ENCODE measurements around the gene GPR119.
"Not testable (repeated sequence)": the region's sequence is repeated elsewhere in the genome, so short reads cannot be mapped to it uniquely, and the experiment has no call there.

The GPR119 gene

GRCh38 chrX:130385520-130385919 is at the start of gene GPR119:
Gene GPR119, minus strand, starts transcription at chrX:130385674. Its CDS starts 227 bp downstream, at chrX:130385447.
- no peak for DNase-seq

GRCh38 chrX:130429236-130429635 is 43.8 kb upstream of the GPR119 start:
- not testable (repeated sequence) for DNase-seq

- no peak for DNase-seq
These were observed 41.1 kb upstream of the GPR119 start for GRCh38 chrX:130426531-130426930.

GRCh38 chrX:130419263-130419662 is 33.8 kb upstream of the GPR119 start:
- no peak for DNase-seq

- DNase-seq: no peak
These were observed 33.3 kb upstream of the GPR119 start for GRCh38 chrX:130418740-130419139.

- no peak for DNase-seq
These were observed 32.6 kb upstream of the GPR119 start for GRCh38 chrX:130418066-130418465.

GRCh38 chrX:130416785-130417184 is 31.3 kb upstream of the GPR119 start:
- DNase-seq: no peak

GRCh38 chrX:130415201-130415600 is 29.7 kb upstream of the GPR119 start:
- no peak for DNase-seq

GRCh38 chrX:130414800-130415199 is 29.3 kb upstream of the GPR119 start:
- DNase-seq: no peak

- DNase-seq: no peak
These were observed 27.9 kb upstream of the GPR119 start for GRCh38 chrX:130413415-130413814.

GRCh38 chrX:130402208-130402684 is 16.8 kb upstream of the GPR119 start:
- no peak for DNase-seq

- peak; percentile 85 for DNase-seq
These were observed 16.1 kb upstream of the GPR119 start, which contains the start of gene RBMX2 for GRCh38 chrX:130401415-130402207. Gene RBMX2, plus strand, starts transcription at chrX:130401987. Its CDS starts 46 bp downstream, at chrX:130402033.

- no peak for DNase-seq
These were observed 9.9 kb upstream of the GPR119 start for GRCh38 chrX:130395341-130395740.

- DNase-seq: peak; percentile 63
These were observed 8.1 kb upstream of the GPR119 start for GRCh38 chrX:130393451-130394074.

- DNase-seq: no peak
These were observed 934 bp upstream of the GPR119 start for GRCh38 chrX:130386408-130386808.

- DNase-seq: peak; percentile 0
These were observed 7.3 kb downstream of the GPR119 start for GRCh38 chrX:130378024-130378669.

GRCh38 chrX:130376077-130376476 is 9.4 kb downstream of the GPR119 start:
- no peak for DNase-seq

GRCh38 chrX:130352050-130352449 is 33.4 kb downstream of the GPR119 start:
- DNase-seq: not testable (repeated sequence)

GRCh38 chrX:130351567-130351966 is 33.9 kb downstream of the GPR119 start:
- DNase-seq: no peak

- DNase-seq: no peak
These were observed 38.2 kb downstream of the GPR119 start for GRCh38 chrX:130347321-130347720.

GRCh38 chrX:130343411-130343810 is 42.1 kb downstream of the GPR119 start:
- DNase-seq: no peak

GRCh38 chrX:130340271-130340670 is 45.2 kb downstream of the GPR119 start:
- no peak for DNase-seq

GRCh38 chrX:130339408-130340222 is 45.9 kb downstream of the GPR119 start, which contains the start of gene SLC25A14:
Gene SLC25A14, plus strand, starts transcription at chrX:130339919. Its CDS starts 360 bp downstream, at chrX:130340279.
- peak; percentile 88 for DNase-seq

Data from eye (tissue), 1 donor.